ENCODE measurements around the gene PDLIM1. TPM values are rescaled to one million over a fixed set of nuclear protein-coding genes. Genes with fewer than 3 reads are reported as not detected.

PDLIM1 gene
- total RNA-seq, 1 donor from 2014 or later = 405 TPM

DNA sequence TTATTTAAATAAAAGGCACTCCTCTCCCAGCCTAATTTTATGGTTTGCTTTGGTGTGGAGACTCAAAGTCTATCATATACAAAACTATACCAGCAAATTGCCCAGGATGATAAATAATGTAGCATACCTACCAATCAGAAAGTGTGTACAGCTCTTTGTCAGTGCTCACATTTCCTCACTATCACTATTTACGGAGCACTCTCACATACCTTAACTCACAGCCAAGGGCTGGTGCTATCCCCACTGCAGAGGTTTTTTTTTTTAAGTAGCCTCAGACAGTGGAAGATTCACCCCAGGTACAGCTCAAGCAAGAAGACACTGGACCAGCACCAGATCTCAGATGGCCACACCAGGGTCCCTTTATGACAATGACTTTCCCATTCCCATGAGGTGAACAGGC is 2.5 kb downstream of the PDLIM1 start:
- DNase-seq (ENCODE audit: low spot score) = no peak

DNA sequence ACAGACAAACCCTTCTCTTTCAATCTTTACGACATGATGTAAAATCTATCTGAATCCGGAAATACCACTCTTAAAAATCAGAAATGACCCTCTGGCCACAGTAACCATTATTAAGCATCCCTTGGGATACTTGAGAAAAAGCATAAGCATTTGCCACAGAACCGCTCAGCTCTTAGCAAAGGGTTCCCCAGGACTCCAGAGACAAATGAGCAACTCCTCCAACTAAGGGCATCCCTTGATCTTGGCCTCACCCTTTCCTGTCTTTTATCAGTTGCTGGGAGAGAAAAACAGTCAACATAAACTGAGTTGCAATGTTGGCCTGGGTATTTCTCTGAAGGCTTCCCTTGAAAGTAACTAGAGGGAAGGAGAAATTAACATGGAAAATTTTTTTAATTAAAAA is 3.5 kb downstream of the PDLIM1 start:
- no peak for DNase-seq (ENCODE audit: low spot score)

DNA sequence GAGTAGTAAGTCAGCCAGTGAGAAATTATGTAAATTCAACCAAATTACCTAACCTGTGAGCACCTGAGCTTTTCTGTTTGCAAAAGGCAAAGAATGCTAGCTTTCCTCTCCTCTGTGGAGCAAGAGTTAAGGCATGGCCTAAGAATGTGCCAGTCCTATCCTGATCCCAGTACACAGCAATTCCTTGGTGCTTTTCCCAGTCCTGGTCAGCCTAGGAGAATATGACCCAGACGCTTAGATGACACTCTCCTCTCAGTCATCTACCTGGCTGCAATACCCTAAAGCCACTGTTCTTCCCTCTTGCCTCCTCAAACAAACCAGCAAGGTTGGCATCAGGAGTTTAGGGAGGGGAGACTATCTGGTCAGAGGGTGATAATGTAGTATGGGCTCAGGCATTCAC is 4.1 kb downstream of the PDLIM1 start:
- DNase-seq (ENCODE audit: low spot score) = no peak

DNA sequence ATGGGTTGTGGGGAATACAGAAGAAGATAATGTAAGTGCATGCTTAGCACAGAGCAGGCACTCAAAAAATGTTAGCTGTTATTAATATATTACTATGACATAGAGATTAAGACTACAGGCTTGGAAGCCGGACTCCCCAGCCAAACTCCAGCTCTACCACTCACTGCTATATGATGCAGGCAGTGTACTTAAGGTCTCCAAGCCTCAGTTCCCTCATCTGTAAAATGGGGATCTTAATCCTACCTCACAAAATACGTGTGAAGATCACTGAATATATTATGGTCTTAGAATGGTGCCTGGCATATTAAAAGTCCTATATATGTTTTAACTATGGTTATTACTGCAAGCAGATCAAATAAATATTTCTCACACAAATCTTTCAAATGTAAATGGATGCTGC is 5.2 kb downstream of the PDLIM1 start:
- no peak for DNase-seq (ENCODE audit: low spot score)

DNA sequence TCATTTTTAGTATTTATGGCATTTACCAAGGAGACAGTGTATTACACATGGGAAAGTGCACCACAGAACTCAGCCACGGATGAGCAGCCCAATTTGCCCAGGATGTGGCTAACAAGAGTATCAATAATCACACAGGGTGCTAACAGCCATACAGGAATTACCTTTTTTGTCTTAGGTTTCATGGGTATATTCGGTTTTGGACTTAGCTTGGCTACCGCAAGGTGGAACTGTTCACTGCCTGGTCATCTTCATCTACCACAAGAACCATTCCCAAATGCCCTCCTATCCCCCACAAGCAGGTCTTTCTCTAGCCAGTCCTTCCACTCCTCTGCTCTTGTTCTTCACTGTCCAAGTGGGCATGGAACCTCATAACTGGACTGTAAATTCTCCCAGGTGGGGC is 6.0 kb downstream of the PDLIM1 start:
- no peak for DNase-seq (ENCODE audit: low spot score)

DNA sequence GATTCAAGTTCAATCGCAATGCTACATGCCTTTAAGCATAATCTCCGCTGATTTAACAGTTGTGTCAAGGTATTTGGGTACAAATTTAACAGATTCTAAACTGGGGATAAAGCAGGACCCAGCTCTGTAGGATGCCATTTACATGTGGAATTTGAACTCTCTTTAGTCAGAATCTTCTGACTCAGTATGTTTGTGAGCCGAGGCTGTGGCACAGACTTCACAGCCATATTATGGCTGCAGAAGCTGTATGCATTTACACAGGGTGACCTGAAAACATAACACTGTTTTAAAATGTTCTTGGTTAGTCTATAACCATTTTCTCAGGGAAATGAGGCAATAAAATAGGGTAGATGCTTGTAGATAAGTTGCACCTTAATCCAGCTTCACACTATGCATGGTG is 8.7 kb downstream of the PDLIM1 start:
- no peak for DNase-seq (ENCODE audit: low spot score)

DNA sequence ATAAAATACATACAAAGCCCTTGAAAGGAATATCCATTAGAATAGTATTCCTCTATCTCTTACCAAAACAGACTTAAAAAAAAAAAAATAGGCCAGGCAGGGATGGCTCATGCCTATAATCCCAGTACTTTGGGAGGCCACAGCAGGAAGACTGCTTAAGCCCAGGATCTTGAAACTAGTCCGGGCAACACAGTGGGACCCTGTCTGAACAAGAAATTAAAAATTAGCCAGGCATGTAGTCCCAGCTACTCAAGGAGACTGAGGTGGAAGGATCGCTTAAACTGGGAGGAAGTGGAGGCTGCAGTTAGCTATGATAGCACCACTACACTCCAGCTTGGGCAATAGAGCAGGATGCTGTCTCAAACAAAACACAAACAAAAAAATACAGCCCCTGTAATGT is 9.6 kb downstream of the PDLIM1 start:
- no peak for DNase-seq (ENCODE audit: low spot score)

DNA sequence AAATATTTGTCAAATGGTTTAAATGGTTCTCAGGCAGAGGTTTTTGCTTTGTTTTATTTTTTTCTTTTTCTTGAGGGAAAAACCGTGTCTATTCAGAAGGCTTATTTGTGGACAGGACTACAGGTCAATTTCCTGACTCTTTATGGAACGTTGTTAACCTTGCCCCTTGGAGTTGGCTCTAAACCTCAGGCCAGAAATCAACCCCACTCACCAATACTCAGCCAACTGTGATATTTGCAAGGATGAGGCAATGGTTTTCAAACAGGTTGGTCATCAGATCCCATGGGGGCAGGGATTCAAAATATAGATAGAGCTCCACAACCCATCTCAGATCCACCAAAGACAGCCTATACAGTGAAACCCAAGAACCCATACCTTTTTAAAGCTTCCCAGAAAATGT is 10.2 kb downstream of the PDLIM1 start:
- no peak for DNase-seq (ENCODE audit: low spot score)

DNA sequence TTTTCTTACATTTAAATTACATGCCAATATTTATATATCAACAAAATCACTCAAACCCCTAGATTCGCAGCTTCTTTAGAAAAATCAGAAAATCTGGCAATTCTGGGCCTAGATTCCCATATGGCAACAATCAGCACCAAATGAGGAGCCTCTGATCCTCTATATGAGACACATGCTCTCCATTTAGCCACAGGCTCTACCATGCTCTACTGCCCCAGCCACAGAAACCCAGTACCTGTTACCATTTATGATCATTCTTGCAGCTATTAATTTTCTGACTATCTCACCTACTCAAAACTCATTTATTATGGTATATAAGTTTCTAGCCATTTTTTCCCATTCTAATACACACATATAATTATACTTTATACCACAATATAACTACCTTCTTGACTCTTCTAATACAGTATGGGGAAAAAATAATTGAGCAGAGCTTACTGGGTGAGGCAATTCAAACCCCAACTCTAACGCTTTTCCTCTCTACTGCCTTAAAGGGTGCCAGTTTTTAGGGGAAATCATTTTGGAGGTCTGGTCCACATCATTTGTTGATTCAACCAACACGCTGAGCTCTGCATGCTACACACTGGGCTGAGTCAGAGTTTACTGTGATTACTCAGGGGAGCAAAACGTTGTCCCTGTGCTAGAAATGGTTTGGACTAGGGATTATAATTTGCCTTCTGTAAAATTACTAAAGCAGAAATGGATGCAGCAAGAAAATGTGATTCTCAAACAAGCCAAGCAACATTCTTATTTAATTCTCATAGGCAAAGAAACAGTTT is 11.6 kb downstream of the PDLIM1 start:
- DNase-seq (ENCODE audit: low spot score) = peak; percentile 41

DNA sequence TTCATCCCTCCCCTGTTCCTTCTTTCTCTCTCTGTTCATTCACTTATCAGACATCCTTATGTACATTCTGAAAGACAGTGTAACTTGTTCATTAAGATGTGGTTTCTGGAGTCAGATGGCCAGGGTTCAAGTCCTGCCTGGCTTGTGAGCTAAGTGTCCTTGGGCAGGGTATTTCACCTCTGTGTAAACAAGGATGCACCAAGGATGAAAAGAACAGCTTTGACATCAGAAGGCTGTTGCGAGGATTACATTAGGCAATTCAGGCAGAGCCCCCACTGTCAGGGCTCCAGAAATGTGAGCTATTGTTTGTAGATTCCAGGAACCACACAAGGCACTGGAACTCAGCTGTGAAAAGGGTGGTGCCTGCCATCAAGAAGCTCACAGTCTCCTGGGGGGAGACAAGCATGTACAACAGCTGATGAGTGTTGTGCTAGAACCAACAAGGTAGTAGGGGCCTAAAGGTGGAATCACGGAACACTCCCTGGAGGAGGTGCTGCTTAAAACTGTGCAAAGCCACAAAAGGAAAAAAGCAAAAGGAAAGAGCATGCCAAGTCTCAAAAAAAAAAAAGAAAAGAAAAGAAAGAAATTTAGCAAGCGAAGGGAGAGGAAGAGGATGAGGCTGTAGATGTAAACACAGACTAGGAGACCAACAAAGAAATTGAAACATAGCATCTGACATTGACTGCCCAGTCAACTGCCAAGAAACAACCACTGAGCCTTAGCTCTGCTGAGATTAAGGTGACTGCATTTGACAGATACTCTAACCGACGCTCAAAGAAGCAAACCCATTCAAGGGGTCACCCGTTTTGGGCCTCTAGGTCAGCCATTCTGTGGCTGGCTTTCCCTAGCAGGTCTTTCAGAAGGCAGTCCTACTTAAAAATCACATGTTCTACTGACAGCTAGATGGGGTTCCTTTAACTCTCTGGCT is 12.5 kb downstream of the PDLIM1 start:
- peak; percentile 41 for DNase-seq (ENCODE audit: low spot score)

DNA sequence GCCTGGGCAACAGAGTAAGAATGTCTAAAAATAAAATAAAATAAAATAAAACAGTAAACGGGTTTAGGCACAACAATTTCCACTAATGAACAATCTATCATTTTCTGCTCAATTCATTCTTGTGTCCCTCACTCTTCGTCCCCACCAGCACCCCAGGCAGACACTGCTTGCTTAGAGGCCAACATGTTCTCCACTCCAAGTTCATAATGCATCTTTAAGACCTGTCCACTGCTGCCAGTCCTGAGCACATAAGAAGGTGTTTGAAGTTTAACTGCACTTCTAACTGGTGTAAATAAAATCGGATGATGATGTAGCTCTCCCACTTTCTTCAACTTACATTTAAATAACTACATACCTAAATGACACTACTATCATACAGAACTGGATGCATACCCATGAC is 13.2 kb downstream of the PDLIM1 start:
- DNase-seq (ENCODE audit: low spot score) = no peak

DNA sequence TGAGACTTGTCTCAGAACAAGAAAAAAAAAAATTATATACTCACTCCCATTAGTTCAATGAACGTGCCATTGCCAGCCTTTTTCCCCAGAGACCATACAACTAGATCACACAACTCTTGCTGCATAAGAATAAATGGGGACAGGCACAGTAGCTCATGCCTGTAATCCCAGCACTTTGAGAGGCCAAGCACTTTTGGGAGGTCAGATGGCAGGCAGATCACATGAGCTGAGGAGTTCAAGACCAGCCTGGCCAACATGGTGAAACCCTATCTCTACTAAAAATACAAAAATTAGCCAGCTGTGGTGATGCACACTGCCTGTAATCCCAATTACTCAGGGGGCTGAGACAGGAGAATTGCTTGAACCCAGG is 13.6 kb downstream of the PDLIM1 start:
- peak; percentile 42 for DNase-seq (ENCODE audit: low spot score)

DNA sequence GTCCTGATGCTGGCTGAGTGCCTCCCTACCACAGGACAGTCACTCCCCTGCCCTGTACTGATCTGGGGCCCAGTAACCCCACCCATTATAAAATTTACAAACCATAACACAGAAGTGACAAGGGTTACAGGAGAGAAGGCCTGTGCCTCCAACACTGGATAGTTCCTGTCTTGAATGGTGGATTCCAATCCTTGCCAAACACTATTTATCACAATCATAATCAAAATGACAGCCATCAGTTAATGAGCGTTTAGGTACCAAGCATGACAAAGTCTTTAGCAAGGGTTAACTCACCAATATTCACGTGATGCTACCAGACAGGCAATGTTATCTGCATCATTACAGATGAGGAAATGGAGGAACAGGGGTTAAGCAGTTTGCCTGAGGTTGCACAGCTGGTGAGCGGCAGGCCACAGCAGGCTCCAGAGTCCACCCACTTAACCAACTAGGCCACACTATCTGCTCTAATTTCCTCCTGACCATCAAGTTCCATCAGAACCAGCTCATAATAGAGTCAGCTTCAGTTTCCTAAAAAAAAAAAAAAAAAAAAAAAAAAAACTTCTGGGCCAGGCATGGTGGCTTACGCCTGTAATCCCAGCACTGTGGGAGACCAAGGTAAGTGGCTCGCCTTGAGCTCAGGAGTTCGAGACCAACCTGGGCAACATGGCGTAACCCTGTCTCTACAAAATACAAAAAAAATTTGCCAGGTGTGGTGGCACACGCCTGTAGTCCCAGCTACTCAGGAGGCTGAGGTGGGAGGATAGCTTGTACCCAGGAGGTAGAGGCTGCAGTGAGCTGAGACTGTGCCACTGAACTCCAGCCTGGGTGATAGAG is 14.2 kb downstream of the PDLIM1 start:
- peak; percentile 34 for DNase-seq (ENCODE audit: low spot score)

DNA sequence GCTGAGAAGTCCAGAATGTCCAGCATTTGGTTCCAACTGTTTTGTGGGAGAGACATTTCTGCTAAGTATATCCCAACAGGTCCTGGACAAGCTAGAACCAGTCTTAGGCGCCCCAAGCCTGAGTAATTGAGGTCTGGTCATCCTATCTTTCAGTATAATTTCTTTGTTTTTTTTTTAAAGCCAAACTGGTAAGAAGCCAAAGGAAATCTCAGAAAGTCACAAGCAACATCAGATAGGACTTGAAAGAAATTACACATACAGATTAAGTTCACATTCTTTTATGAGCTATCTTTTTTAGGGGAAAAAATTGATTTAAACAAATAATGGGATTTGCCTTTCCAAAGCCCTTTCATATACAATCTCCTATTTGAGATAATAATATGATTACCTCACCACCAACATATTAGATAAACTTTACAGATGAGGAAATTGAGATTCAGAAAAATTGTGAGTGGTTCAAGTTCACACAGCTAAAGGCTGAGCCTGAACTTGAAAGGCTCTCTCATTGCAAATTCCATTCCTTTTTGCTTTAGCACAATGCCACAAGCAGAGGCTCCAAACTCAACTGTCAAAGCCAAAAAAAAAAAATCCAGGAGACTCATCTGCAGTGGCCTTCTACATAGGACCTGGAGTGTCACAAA is 15.0 kb downstream of the PDLIM1 start:
- peak; percentile 43 for DNase-seq (ENCODE audit: low spot score)

DNA sequence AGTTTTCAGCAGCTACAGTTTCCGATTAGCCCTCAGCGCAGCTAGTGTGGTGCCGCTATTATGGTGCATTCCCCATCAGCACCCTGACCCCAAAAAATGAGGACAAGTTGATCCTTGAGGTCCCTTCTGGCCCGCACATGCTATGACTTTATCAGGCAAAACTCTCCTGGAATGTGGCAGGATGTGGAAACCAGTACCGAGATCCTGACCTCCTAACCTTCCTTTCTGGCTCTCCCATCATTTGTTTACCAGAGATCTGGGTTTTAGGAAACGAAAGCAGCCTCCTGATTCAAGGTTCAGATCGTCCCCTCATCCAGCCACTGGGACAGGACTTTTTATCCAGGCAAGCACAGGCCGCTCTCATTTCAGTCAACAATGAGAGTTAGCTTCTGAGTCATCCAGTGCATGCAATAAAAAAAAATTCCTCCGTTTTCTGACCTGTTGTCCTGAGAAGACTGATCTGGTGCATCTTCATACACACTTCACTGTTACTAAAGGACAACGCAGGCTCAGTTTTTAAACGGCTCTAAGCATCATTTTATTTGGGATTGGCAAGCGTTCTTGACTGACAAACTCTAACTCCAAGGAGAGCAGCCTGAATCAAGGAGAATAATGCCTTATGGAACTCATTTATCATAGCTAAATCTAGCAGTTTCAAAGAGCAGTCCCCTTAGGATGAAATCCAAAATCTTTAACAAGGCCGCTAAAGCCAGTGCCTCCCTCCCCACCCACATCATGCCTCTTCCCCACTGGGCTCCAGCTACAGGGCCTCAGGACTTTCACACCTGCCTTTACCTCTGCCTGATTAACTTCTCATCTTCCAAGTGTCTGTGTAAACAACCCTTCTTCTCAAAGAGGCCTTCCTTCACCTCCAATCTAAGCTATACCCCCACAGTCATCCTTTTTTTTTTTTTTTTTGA is 17.1 kb downstream of the PDLIM1 start:
- peak; percentile 61 for DNase-seq (ENCODE audit: low spot score)

DNA sequence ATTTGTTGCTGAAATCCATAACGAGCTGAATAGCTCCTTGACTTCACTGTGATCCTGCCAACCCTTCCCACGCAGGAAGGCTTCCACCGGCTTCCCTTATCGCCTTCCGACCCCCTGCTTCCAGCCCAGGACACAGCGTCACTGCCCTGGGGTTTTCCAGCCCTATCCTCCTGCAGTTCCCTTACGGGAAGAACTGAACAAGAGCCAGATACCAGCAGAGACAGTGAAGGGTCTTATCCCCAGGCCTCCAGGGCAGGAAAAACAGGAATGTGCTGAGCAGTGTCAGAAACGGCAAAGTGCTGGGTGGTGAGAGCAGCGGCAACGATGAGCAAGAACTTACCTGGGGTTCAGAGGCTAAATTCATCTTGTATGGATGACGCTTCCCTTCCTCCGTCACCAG is 22.4 kb downstream of the PDLIM1 start:
- DNase-seq (ENCODE audit: low spot score) = no peak

DNA sequence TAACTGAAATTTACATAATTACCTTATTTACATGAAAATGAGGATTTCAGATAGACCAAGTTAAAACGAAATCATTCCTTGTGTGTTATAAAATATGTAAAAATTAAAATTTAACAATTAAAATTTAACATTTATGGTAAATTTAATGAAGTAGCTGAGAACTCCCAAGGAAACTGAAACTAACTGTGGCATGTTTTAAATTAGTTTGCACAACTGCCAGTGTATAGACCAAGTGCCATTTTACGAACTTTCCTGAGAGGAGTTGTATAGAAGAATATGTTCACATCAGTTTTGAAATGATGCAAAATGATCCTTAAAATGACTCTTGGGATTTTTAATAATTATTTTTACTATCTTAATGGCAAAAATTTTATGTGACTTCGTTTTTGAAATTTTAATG is 23.6 kb downstream of the PDLIM1 start:
- DNase-seq (ENCODE audit: low spot score) = no peak

DNA sequence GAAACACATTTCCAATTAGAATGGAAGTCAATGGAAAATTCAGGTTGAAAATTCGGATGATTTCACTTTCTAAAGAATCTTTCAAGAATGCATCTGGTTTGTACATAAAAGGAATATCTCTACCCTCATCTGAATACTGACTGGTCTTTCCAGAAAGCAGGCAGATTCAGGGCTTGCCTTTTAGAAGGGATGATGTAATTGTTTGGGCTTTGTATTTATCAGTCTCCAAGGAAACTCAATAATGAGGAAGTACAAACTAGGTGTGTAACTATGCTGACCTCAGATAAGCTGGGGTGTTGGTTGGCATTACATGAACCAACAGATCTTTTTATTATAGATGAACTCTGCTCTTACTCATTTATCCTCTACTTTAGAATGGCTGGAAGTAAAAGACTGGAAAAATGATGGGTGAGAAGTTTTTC is 24.1 kb downstream of the PDLIM1 start:
- no peak for DNase-seq (ENCODE audit: low spot score)

DNA sequence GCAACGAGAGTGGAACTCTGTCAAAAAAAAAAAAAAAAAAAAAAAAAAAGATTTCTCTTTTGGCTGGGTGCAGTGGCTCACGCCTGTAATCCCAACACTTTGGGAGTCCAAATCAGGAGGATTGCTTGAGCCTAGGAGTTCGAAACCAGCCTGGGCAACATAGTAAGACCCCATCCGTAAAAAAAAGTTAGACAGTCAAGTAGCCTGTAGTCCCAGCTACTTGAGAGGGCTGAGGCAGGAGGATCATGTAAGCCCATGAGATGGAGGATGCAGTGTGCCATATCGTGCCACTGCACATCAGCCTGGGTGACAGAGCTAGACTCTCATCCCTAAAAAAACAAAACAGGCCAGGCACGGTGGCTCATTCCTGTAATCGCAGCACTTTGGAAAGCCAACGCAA is 25.2 kb downstream of the PDLIM1 start:
- DNase-seq (ENCODE audit: low spot score) = no peak

DNA sequence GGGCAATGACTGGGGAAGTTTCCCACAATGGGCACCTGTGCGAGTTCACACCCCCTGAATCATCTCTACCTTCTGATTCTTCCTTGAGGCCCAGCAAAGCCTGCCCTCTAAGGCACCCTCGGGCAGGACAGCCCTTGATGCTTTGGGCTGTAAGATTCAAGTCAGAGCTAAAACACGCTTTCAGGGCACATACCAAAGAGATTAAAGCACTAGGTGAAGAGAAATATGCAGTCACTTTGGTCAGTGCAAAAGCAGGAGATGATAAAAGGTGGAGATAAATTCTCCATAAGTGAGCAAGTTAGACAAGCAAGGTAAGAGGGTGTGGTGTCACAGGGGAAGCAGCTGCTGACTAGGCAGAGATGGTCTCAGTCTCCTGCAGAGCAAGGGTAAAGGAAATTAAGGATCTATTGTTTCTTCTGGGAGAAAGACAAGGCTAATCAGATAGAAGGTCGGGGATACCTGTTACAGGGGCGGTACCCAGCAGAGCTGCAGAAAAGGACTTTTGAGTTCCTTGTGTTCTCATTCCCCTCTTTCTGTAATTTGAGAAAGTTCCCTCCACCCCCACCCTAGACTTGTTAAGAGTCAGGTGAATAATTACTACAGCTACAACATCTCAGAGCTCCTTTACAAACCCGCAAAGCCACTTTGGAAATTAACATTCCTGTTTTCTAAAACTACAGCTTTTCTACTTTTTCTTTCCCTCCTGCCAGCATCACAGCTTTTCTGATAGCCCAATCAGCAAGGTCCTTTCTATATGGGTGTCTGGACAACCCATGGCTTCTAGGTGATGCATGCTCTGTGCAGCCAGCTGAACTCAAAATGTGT is 26.4 kb downstream of the PDLIM1 start:
- DNase-seq (ENCODE audit: low spot score) = no peak

Measured in ureter (tissue), 1 donor.